HepG2 (cell line): ENCODE data around the gene PTH2. TPM values are rescaled to one million over a fixed set of nuclear protein-coding genes. Genes with fewer than 3 reads are reported as not detected.

Source experiments
- ATAC-seq: fragments of 200-7000 bp; cut with Tn5 transposase; 3 replicates; pipeline ENCODE4 v1.9.1; 2020; ENCODE audit warnings: mild to moderate bottlenecking, moderate library complexity
- Bru-seq: library from RNA; stranded (reverse); fragments of 400-500 nt; gene quantifications from one replicate; lab custom pipeline; 2021; lab: Mats Ljungman, UMichigan
- BruChase-seq, 2 experiments: library from RNA; stranded (reverse); fragments of 400-500 nt; gene quantifications; one replicate each; lab custom pipeline; 2021; lab: Mats Ljungman, UMichigan
- BruUV-seq: library from RNA; stranded (reverse); fragments of 400-500 nt; replicated peaks from 2 replicates; lab custom pipeline; 2021; lab: Mats Ljungman, UMichigan
- CTCF ChIA-PET: fragments of 300-600 bp; formaldehyde crosslinking; extraction: SDS; loops from one replicate; lab custom pipeline; 2021; ENCODE audit warnings: low total read pairs, inconsistent platforms, low intra/inter-chr PET ratio; lab: Yijun Ruan, JAX
- POLR2A ChIA-PET: fragments of 350-600 bp; sonication (Branson Sonifier 250); formaldehyde crosslinking; loops from one replicate; lab custom pipeline; 2020; ENCODE audit warnings: antibody characterized with exemption, inconsistent platforms; lab: Yijun Ruan, JAX
- DNase-seq: peaks from one replicate; pipeline ENCODE4 v3.0.0-alpha.2; 2015; ENCODE audit warnings: low spot score
- FAIRE-seq: peaks from 3 replicates; lab custom pipeline; 2011; peaks lifted over from hg19 to GRCh38; lab: Jason Lieb, UNC
- H2AFZ ChIP-seq: one replicate; pipeline ENCODE4 v1.6.1; 2011; ENCODE audit warnings: low read length, inconsistent platforms
- H3K27ac ChIP-seq: fragments of 300-600 bp; 3 replicates; pipeline ENCODE4 v1.8.0; 2011; ENCODE audit warnings: mixed run types, mild to moderate bottlenecking, mixed read lengths, low read length, inconsistent platforms; ENCODE audit not compliant: insufficient read depth; ENCODE audit errors: extremely low read length
- H3K27me3 ChIP-seq, 2 experiments: fragments of 200-600 bp in 1 of 2; 2 replicates in 1 of 2; 3 replicates in 1 of 2; pipeline versions ENCODE4 v1.6.0 to v1.8.0; 2011; ENCODE audit warnings: low read length in 2 of 2, mild to moderate bottlenecking in 2 of 2, moderate library complexity in 2 of 2, inconsistent platforms in 1 of 2; ENCODE audit not compliant: insufficient read depth in 2 of 2, control insufficient read depth in 1 of 2
- H3K36me3 ChIP-seq, 2 experiments: fragments of 200-600 bp in 1 of 2; replicated peaks in 1 of 2; 2 replicates in 1 of 2; 3 replicates in 1 of 2; pipeline versions ENCODE4 v1.5.1 to v1.8.0; 2011; ENCODE audit warnings: low read length in 2 of 2, inconsistent platforms in 1 of 2; ENCODE audit not compliant: insufficient read depth in 2 of 2, control insufficient read depth in 1 of 2
- H3K4me1 ChIP-seq: 2 replicates; pipeline ENCODE4 v1.5.1; 2012; ENCODE audit warnings: low read length, inconsistent platforms; ENCODE audit not compliant: insufficient read depth
- H3K4me2 ChIP-seq: 2 replicates; pipeline ENCODE4 v1.6.0; 2011; ENCODE audit warnings: low read depth, low read length, inconsistent platforms
- H3K4me3 ChIP-seq, 3 experiments: fragments of 200-600 bp in 1 of 3; sonication (generic), shearing (Covaris generic) in 1 of 3; replicated peaks in 1 of 3; 2 replicates each; pipeline ENCODE4 v1.5.1; 2011 to 2016; ENCODE audit warnings: low read length in 3 of 3, inconsistent platforms in 2 of 3, low read depth in 2 of 3, mild to moderate bottlenecking in 2 of 3, control low read depth in 1 of 3, mixed read lengths in 1 of 3; ENCODE audit not compliant: insufficient read depth in 1 of 3
- H3K79me2 ChIP-seq: one replicate; pipeline ENCODE4 v1.6.1; 2011; ENCODE audit warnings: low read length, inconsistent platforms; ENCODE audit not compliant: insufficient read depth
- H3K9ac ChIP-seq: 2 replicates; pipeline ENCODE4 v1.6.0; 2011; ENCODE audit warnings: mild to moderate bottlenecking, low read depth, low read length, inconsistent platforms; ENCODE audit not compliant: insufficient read depth
- H3K9me3 ChIP-seq: 2 replicates; pipeline ENCODE4 v1.5.1; 2012; ENCODE audit warnings: mild to moderate bottlenecking, low read length
- H4K20me1 ChIP-seq: 2 replicates; pipeline ENCODE4 v1.6.0; 2011; ENCODE audit warnings: inconsistent platforms, mild to moderate bottlenecking, low read length, moderate library complexity; ENCODE audit not compliant: insufficient read depth
- BRCA1 ChIP-seq: sonication (generic); formaldehyde crosslinking; IDR thresholded peaks from 2 replicates; pipeline ENCODE4 v1.4.0; 2020; ENCODE audit warnings: missing genetic modification reagents
- CENPT ChIP-seq: sonication (generic); formaldehyde crosslinking; IDR thresholded peaks from 2 replicates; pipeline ENCODE4 v1.8.0; 2022; ENCODE audit warnings: low read depth, mild to moderate bottlenecking, moderate library complexity, missing genetic modification reagents
- JARID2 ChIP-seq: sonication (generic); formaldehyde crosslinking; IDR thresholded peaks from 2 replicates; pipeline ENCODE4 v1.8.1; 2023; ENCODE audit warnings: missing genetic modification reagents, inconsistent platforms; ENCODE audit not compliant: insufficient replicate concordance
- MIER2 ChIP-seq: IDR thresholded peaks from 2 replicates; pipeline ENCODE4 v1.6.1; 2016; ENCODE audit warnings: missing biosample characterization, missing genetic modification reagents
- MTF2 ChIP-seq: sonication (generic); formaldehyde crosslinking; IDR thresholded peaks from 2 replicates; pipeline ENCODE4 v1.5.0; 2020; ENCODE audit warnings: missing genetic modification reagents, borderline replicate concordance
- SATB2 ChIP-seq: sonication (generic); formaldehyde crosslinking; IDR thresholded peaks from 2 replicates; pipeline ENCODE4 v1.5.0; 2020; ENCODE audit warnings: missing genetic modification reagents
- ZBTB3 ChIP-seq: sonication (generic); formaldehyde crosslinking; IDR thresholded peaks from 2 replicates; pipeline ENCODE4 v1.4.0; 2020; ENCODE audit warnings: low read depth, mild to moderate bottlenecking, moderate library complexity, missing genetic modification reagents, borderline replicate concordance
- ZFP37 ChIP-seq: sonication (generic); formaldehyde crosslinking; IDR thresholded peaks from 2 replicates; pipeline ENCODE4 v1.4.0; 2020; ENCODE audit warnings: missing genetic modification reagents, borderline replicate concordance
- ZFP90 ChIP-seq: sonication (generic); formaldehyde crosslinking; IDR thresholded peaks from 2 replicates; pipeline ENCODE4 v1.8.0; 2022; ENCODE audit warnings: missing genetic modification reagents, mild to moderate bottlenecking, inconsistent platforms, borderline replicate concordance
- ZNF296 ChIP-seq: sonication (generic); formaldehyde crosslinking; conservative IDR thresholded peaks from 2 replicates; pipeline ENCODE4 v1.5.0; 2020; ENCODE audit warnings: mild to moderate bottlenecking, missing genetic modification reagents
- WGBS: methylation state at CpG from one replicate; pipeline ENCODE4 v1.1.6; 2017; ENCODE audit warnings: low lambda C conversion rate; 5-methylcytosine and 5-hydroxymethylcytosine counted together
- in situ Hi-C: cut with HindIII; loops from 2 replicates; pipeline ENCODE4 v1.10.0; 2017; ENCODE audit warnings: low pct_unique_long_range_greater_than_20kb; ENCODE audit not compliant: extremely low pct_ligation_motif_present
- intact Hi-C: fragments of 100-400 bp; cut with micrococcal nuclease; formaldehyde crosslinking; loops from one replicate; pipeline ENCODE4 v1.10.0; 2022; ENCODE audit not compliant: unreplicated experiment
- long read RNA-seq, 2 experiments: library from RNA in 1 of 2; library from polyadenylated mRNA in 1 of 2; stranded (forward) in 1 of 2; unstranded in 1 of 2; transcript quantifications; one replicate each; pipeline ENCODE4 v2.0.0, GENCODE V29; 2019 to 2022
- polyA minus RNA-seq, 3 experiments: library from RNA; depleted of rRNA, polyadenylated mRNA; stranded (reverse); fragments of >200 nt; gene quantifications; 2 replicates each; pipeline ENCODE4 v1.2.3, GENCODE V29; 2011; ENCODE audit warnings: low replicate concordance in 1 of 3
- polyA plus RNA-seq, 8 experiments: library from polyadenylated mRNA; depleted of rRNA in 3 of 8; stranded (reverse) in 7 of 8; unstranded in 1 of 8; fragments of >200 nt; fragmentation: Illumina TruSeq in 4 of 8; extraction: Trizol in 4 of 8; gene quantifications; 2 replicates each; pipeline versions ENCODE4 v1.2.1 to v1.2.3, GENCODE V29; 2011 to 2016; ENCODE audit warnings: low read depth in 4 of 8, missing spikeins in 1 of 8, mixed read lengths in 1 of 8; ENCODE audit not compliant: insufficient read depth in 1 of 8
- total RNA-seq, 5 experiments: library from RNA; depleted of rRNA; stranded (reverse); fragments of >200 nt; fragmentation: Illumina TruSeq; extraction: Trizol; gene quantifications; 2 replicates each; pipeline ENCODE4 v1.2.3, GENCODE V29; 2016; ENCODE audit warnings: low read depth in 1 of 5
- TF ChIP-seq, protein P1 (sequence below): sonication (generic); formaldehyde crosslinking; IDR thresholded peaks from 2 replicates; pipeline ENCODE4 v1.4.0; 2020; ENCODE audit warnings: missing genetic modification reagents, mild to moderate bottlenecking, borderline replicate concordance
- TF ChIP-seq, protein P2 (sequence below): sonication (generic); formaldehyde crosslinking; IDR thresholded peaks from 2 replicates; pipeline ENCODE4 v1.4.0; 2020; ENCODE audit warnings: missing genetic modification reagents, borderline replicate concordance
- TF ChIP-seq, protein P3 (sequence below): IDR thresholded peaks from 2 replicates; pipeline ENCODE4 v1.6.1; 2016; ENCODE audit warnings: missing compliant biosample characterization, missing genetic modification reagents, borderline replicate concordance

Gene PTH2, protein sequence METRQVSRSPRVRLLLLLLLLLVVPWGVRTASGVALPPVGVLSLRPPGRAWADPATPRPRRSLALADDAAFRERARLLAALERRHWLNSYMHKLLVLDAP
- total RNA-seq (2016; rRNA removed; fragmentation: Illumina TruSeq; extraction: Trizol) (not detected in 2 replicates), polyA plus RNA-seq (2011; rRNA removed) (not detected in 2 replicates), polyA minus RNA-seq (2011; rRNA and poly(A)+ RNA removed; ENCODE audit: low replicate concordance) (not detected in 2 replicates), Bru-seq, nascent RNA (not detected), BruChase-seq, experiment 1, labeled RNA remaining after a 6-hour chase (percentile 25 among the genes with signal in this experiment), BruChase-seq, experiment 2, labeled RNA remaining after a 2-hour chase (not detected)
- total RNA-seq (2016; cell fraction: cytosol; rRNA removed; fragmentation: Illumina TruSeq; extraction: Trizol; ENCODE audit: low read depth) = not detected in 2 replicates
- not detected in 2 replicates for total RNA-seq (2016; cell fraction: insoluble cytoplasmic fraction; rRNA removed; fragmentation: Illumina TruSeq; extraction: Trizol)
- total RNA-seq (2016; cell fraction: membrane; rRNA removed; fragmentation: Illumina TruSeq; extraction: Trizol) = not detected in 2 replicates
- not detected in 2 replicates for total RNA-seq (2016; cell fraction: nucleus; rRNA removed; fragmentation: Illumina TruSeq; extraction: Trizol)
- polyA plus RNA-seq (2011; cell fraction: cytosol; rRNA removed) = not detected in 2 replicates
- not detected in 2 replicates for polyA plus RNA-seq (2011; cell fraction: nucleus; rRNA removed)
- not detected in 2 replicates for polyA plus RNA-seq (2012)
- not detected in 2 replicates for polyA plus RNA-seq (2016; cell fraction: cytosol; fragmentation: Illumina TruSeq; extraction: Trizol; ENCODE audit: low read depth)
- not detected in 2 replicates for polyA plus RNA-seq (2016; cell fraction: insoluble cytoplasmic fraction; fragmentation: Illumina TruSeq; extraction: Trizol; ENCODE audit: low read depth)
- not detected in 2 replicates for polyA plus RNA-seq (2016; cell fraction: membrane; fragmentation: Illumina TruSeq; extraction: Trizol; ENCODE audit: low read depth)
- polyA plus RNA-seq (2016; cell fraction: nucleus; fragmentation: Illumina TruSeq; extraction: Trizol; ENCODE audit: insufficient read depth, low read depth) = not detected in 2 replicates
- polyA minus RNA-seq (2011; cell fraction: cytosol; rRNA and poly(A)+ RNA removed) = not detected in 2 replicates
- not detected in 2 replicates for polyA minus RNA-seq (2011; cell fraction: nucleus; rRNA and poly(A)+ RNA removed)
- long read RNA-seq, experiment 1 = 0 reads
- long read RNA-seq, experiment 2 = 0 reads

DNA sequence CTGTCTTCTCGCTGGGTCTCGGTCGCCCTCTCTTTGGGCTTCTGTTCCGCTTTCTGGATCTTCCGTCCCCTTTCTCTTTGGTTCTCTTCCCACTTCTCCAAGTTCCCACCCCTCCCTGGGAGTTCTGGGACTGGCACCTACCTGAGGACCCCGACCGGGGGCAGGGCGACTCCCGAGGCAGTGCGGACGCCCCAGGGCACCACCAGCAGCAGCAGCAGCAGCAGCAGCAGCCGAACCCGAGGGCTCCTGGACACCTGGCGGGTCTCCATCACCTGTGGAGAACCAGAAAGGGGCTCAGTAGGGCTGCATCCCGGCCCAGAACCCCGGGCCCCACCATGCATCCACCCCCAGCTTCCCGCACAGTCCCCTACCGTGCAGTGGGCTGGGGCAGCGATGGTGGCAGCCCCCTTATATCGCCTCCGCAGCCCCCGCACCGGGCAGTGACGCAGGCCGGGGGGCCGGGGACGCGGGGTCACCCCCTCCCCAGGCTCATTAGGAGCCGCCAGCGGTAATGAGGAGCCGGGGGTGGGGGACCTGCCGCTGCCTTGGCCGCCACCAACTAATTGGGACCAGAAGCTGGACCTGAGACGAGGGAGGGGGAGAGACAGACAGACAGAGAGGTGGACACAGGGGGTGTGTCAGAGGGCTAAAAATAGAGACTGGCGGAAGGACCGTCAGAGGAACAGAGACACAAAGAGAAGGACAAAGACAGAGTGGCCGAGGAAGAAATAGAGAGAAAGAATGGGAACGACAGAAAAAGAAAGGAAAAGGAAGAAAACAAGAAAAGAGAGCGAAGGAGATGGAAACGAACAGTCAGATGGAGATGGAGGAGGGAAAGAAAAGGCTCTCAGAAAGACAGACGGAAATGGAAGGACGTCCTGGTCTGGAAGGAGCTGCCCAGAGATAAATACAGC, at the start of gene PTH2:
Gene PTH2, minus strand, starts transcription at position 371 of the 914 bp plus-strand sequence. Its CDS starts 102 bp downstream, at position 269.
- Histone ChIP-seq H3K4me2 (0 out of 2 replicates have a peak within 1 kb of the TSS, but pooled peaks have one; percentile 2), H3K9me3 (no peaks in the 10 kb centered on the region), H3K27ac (no peak within 1 kb of the TSS), H2AFZ (no peak within 1 kb of the TSS), H3K4me1 (peaks cover 13% of the 10 kb centered on the region), H4K20me1 (no peaks in the 10 kb centered on the region), H3K4me3 (peak within 1 kb of the TSS in 1 of 3 experiments; percentile 26; a peak in 1 of 6 replicates), H3K79me2 (no peaks in the 10 kb centered on the region), H3K27me3 (peaks cover 16 to 87% of the 10 kb centered on the region in 2 experiments), H3K9ac (no peak within 1 kb of the TSS), H3K36me3 (no peaks in the 10 kb centered on the region)
- BruUV-seq = no TSS peak
- intact Hi-C loops (no loop called here), in situ Hi-C loops (no loop called here)
- CTCF ChIA-PET = no interaction called here
- POLR2A ChIA-PET = no interaction called here
- no peak for DNase-seq
- FAIRE-seq = no peak
- ATAC-seq = no peak
- WGBS = 24% methylated on average over 37 of the region's 42 CpGs
- no peak for TF ChIP-seq ZNF296
- no peak for TF ChIP-seq BRCA1
- TF ChIP-seq ZFP90 (CRISPR knock-in tag) = no peak
- no peak for TF ChIP-seq JARID2
- no peak for TF ChIP-seq MIER2 (CRISPR knock-in tag)
- TF ChIP-seq, protein P1, sequence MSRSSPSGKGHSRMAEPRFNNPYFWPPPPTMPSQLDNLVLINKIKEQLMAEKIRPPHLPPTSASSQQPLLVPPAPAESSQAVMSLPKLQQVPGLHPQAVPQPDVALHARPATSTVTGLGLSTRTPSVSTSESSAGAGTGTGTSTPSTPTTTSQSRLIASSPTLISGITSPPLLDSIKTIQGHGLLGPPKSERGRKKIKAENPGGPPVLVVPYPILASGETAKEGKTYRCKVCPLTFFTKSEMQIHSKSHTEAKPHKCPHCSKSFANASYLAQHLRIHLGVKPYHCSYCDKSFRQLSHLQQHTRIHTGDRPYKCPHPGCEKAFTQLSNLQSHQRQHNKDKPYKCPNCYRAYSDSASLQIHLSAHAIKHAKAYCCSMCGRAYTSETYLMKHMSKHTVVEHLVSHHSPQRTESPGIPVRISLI (CRISPR knock-in tag) = no peak
- no peak for TF ChIP-seq ZBTB3 (CRISPR knock-in tag)
- no peak for TF ChIP-seq MTF2 (CRISPR knock-in tag)
- no peak for TF ChIP-seq ZFP37 (CRISPR knock-in tag)
- TF ChIP-seq CENPT = no peak
- no peak for TF ChIP-seq SATB2 (CRISPR knock-in tag)
- TF ChIP-seq, protein P2, sequence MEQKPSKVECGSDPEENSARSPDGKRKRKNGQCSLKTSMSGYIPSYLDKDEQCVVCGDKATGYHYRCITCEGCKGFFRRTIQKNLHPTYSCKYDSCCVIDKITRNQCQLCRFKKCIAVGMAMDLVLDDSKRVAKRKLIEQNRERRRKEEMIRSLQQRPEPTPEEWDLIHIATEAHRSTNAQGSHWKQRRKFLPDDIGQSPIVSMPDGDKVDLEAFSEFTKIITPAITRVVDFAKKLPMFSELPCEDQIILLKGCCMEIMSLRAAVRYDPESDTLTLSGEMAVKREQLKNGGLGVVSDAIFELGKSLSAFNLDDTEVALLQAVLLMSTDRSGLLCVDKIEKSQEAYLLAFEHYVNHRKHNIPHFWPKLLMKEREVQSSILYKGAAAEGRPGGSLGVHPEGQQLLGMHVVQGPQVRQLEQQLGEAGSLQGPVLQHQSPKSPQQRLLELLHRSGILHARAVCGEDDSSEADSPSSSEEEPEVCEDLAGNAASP (CRISPR knock-in tag) = no peak
- TF ChIP-seq, protein P3, sequence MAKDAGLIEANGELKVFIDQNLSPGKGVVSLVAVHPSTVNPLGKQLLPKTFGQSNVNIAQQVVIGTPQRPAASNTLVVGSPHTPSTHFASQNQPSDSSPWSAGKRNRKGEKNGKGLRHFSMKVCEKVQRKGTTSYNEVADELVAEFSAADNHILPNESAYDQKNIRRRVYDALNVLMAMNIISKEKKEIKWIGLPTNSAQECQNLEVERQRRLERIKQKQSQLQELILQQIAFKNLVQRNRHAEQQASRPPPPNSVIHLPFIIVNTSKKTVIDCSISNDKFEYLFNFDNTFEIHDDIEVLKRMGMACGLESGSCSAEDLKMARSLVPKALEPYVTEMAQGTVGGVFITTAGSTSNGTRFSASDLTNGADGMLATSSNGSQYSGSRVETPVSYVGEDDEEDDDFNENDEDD = no peak
